ENCODE data around the gene LRRC52. TPM values are rescaled to one million over a fixed set of nuclear protein-coding genes. Genes with fewer than 3 reads are reported as not detected.
A peak's percentile ranks its signal among the peaks of the same experiment; 100 is the strongest.
"Not testable (repeated sequence)": the region's sequence is repeated elsewhere in the genome, so short reads cannot be mapped to it uniquely, and the experiment has no call there.

LRRC52 gene
- total RNA-seq, 1 experiment from 2014 or later, result not detected

- peak overlapping the region; percentile 67 for H3K4me3 ChIP-seq (ENCODE audit: low read length)
- H3K27me3 ChIP-seq (ENCODE audit: low read length), result no peaks in the 10 kb centered on the region
- no peaks in the 10 kb centered on the region for H3K36me3 ChIP-seq (ENCODE audit: insufficient read depth, low read length)
- no peaks in the 10 kb centered on the region for H3K79me2 ChIP-seq (ENCODE audit: low read length)
- peaks cover 31% of the 10 kb centered on the region for H3K4me1 ChIP-seq (ENCODE audit: low read length)
- DNase-seq, result no peak
- H3K27ac ChIP-seq (ENCODE audit: low read length), result no peak overlapping the region
- H3K9me2 ChIP-seq (replicated peaks; ENCODE audit: insufficient read depth, low read length), result no peaks in the 10 kb centered on the region
- H3K9me3 ChIP-seq (ENCODE audit: low read length), result no peaks in the 10 kb centered on the region
- H4K20me1 ChIP-seq (ENCODE audit: insufficient read depth, low read depth, low read length), result no peaks in the 10 kb centered on the region
- peak overlapping the region; percentile 69 for H3K9ac ChIP-seq (ENCODE audit: low read length)
- H3K4me2 ChIP-seq (ENCODE audit: low read depth, low read length, poor library complexity, severe bottlenecking), result peak overlapping the region; percentile 89
- H2AFZ ChIP-seq (ENCODE audit: low read length), result peak overlapping the region; percentile 100
Observed at GRCh38 chr1:165598676-165599059, 54.9 kb downstream of the LRRC52 start.

DNA sequence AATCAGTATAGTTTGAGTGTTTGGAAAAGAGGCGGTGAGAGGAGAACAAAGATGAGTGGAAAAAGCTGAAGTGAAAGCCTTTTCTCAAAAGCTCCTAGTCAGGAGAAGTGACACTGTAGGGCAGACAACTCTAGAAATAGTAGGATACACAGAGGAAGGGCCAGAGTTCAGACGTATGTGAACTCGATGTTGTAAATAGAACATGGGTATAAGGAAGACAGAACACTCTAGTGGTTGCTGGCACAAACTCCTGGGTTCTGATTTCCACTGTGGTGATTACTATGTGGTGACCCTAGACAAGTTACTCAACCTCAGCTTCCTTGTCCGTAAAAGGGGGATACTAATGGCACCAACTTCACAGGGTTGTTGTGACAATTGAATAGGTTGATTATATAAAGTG is 57.0 kb downstream of the LRRC52 start:
- no peaks in the 10 kb centered on the region for H3K79me2 ChIP-seq (ENCODE audit: low read length)
- no peaks in the 10 kb centered on the region for H3K36me3 ChIP-seq (ENCODE audit: insufficient read depth, low read length)
- no peaks in the 10 kb centered on the region for H4K20me1 ChIP-seq (ENCODE audit: insufficient read depth, low read depth, low read length)
- H3K9ac ChIP-seq (ENCODE audit: low read length), result no peak overlapping the region
- DNase-seq, result no peak
- H3K4me2 ChIP-seq (ENCODE audit: low read depth, low read length, poor library complexity, severe bottlenecking), result no peak overlapping the region
- no peaks in the 10 kb centered on the region for H3K9me3 ChIP-seq (ENCODE audit: low read length)
- no peak overlapping the region for H2AFZ ChIP-seq (ENCODE audit: low read length)
- no peaks in the 10 kb centered on the region for H3K27me3 ChIP-seq (ENCODE audit: low read length)
- no peaks in the 10 kb centered on the region for H3K9me2 ChIP-seq (replicated peaks; ENCODE audit: insufficient read depth, low read length)
- H3K27ac ChIP-seq (ENCODE audit: low read length), result no peak overlapping the region
- H3K4me3 ChIP-seq (ENCODE audit: low read length), result no peak overlapping the region
- peaks cover 28% of the 10 kb centered on the region for H3K4me1 ChIP-seq (ENCODE audit: low read length)

GRCh38 chr1:165603810-165604209 is 60.0 kb downstream of the LRRC52 start:
- no peak overlapping the region for H3K4me2 ChIP-seq (ENCODE audit: low read depth, low read length, poor library complexity, severe bottlenecking)
- no peak for DNase-seq
- H3K9ac ChIP-seq (ENCODE audit: low read length), result no peak overlapping the region
- H3K27me3 ChIP-seq (ENCODE audit: low read length), result no peaks in the 10 kb centered on the region
- H3K4me1 ChIP-seq (ENCODE audit: low read length), result peaks cover 13% of the 10 kb centered on the region
- no peaks in the 10 kb centered on the region for H3K79me2 ChIP-seq (ENCODE audit: low read length)
- no peaks in the 10 kb centered on the region for H3K9me2 ChIP-seq (replicated peaks; ENCODE audit: insufficient read depth, low read length)
- no peaks in the 10 kb centered on the region for H4K20me1 ChIP-seq (ENCODE audit: insufficient read depth, low read depth, low read length)
- no peaks in the 10 kb centered on the region for H3K36me3 ChIP-seq (ENCODE audit: insufficient read depth, low read length)
- no peak overlapping the region for H2AFZ ChIP-seq (ENCODE audit: low read length)
- no peak overlapping the region for H3K27ac ChIP-seq (ENCODE audit: low read length)
- H3K9me3 ChIP-seq (ENCODE audit: low read length), result no peaks in the 10 kb centered on the region
- no peak overlapping the region for H3K4me3 ChIP-seq (ENCODE audit: low read length)

DNA sequence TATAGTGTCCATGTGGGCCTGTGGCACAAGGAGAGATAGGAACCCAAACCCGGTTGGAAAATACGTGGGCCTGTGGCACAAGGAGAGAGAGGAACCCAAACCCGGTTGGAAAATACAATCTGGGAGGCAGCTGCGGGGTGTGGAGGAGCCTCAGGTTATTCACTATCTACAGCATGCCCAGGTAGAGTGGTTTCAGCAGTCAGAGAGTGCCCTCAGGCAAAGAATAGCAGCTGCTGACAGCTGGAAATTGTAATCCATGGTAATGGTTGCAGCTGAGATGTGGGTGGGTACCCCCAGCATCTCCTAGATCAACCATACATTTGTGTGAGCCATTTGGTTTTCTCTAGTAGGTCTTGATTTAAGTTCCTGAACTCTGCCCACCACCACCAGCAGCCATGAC is 61.4 kb downstream of the LRRC52 start:
- Histone ChIP-seq H3K79me2 (ENCODE audit: low read length) (no peaks in the 10 kb centered on the region), H3K27ac (ENCODE audit: low read length) (no peak overlapping the region), H3K4me1 (ENCODE audit: low read length) (peaks cover 13% of the 10 kb centered on the region), H3K9me2 (replicated peaks; ENCODE audit: insufficient read depth, low read length) (no peaks in the 10 kb centered on the region), H4K20me1 (ENCODE audit: insufficient read depth, low read depth, low read length) (no peaks in the 10 kb centered on the region), H3K4me3 (ENCODE audit: low read length) (no peak overlapping the region), H2AFZ (ENCODE audit: low read length) (no peak overlapping the region), H3K27me3 (ENCODE audit: low read length) (no peaks in the 10 kb centered on the region), H3K9me3 (ENCODE audit: low read length) (no peaks in the 10 kb centered on the region), H3K4me2 (ENCODE audit: low read depth, low read length, poor library complexity, severe bottlenecking) (no peak overlapping the region), H3K9ac (ENCODE audit: low read length) (no peak overlapping the region), H3K36me3 (ENCODE audit: insufficient read depth, low read length) (no peaks in the 10 kb centered on the region)
- no peak for DNase-seq

DNA sequence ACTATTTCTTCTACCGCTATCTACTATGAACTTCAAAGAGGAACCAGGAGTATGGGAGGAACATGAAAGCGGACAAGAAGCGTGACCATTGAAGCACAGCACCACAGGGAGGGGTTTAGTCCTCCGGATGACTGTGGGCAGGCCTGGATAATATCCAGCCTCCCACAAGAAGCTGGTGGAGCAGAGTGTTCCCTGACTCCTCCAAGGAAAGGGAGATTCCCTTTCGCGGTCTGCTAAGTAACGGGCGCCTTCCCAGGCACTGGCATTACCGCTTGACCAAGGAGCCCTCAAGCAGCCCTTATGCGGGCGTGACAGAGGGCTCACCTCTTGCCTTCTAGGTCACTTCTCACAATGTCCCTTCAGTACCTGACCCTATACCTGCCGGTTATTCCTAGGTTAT is 62.9 kb downstream of the LRRC52 start:
- not testable (repeated sequence) for H4K20me1 ChIP-seq (ENCODE audit: insufficient read depth, low read depth, low read length); H3K27me3 ChIP-seq (ENCODE audit: low read length); H3K4me2 ChIP-seq (ENCODE audit: low read depth, low read length, poor library complexity, severe bottlenecking); H3K79me2 ChIP-seq (ENCODE audit: low read length); H3K36me3 ChIP-seq (ENCODE audit: insufficient read depth, low read length); H3K4me1 ChIP-seq (ENCODE audit: low read length); H3K9me3 ChIP-seq (ENCODE audit: low read length); H2AFZ ChIP-seq (ENCODE audit: low read length); H3K9ac ChIP-seq (ENCODE audit: low read length); DNase-seq; H3K27ac ChIP-seq (ENCODE audit: low read length); H3K4me3 ChIP-seq (ENCODE audit: low read length); H3K9me2 ChIP-seq (replicated peaks; ENCODE audit: insufficient read depth, low read length)

GRCh38 chr1:165610866-165611265 is 67.1 kb downstream of the LRRC52 start:
- DNase-seq, result no peak
- Histone ChIP-seq H3K27me3 (ENCODE audit: low read length) (no peaks in the 10 kb centered on the region), H3K4me2 (ENCODE audit: low read depth, low read length, poor library complexity, severe bottlenecking) (no peak overlapping the region), H2AFZ (ENCODE audit: low read length) (no peak overlapping the region), H4K20me1 (ENCODE audit: insufficient read depth, low read depth, low read length) (no peaks in the 10 kb centered on the region), H3K4me1 (ENCODE audit: low read length) (no peaks in the 10 kb centered on the region), H3K36me3 (ENCODE audit: insufficient read depth, low read length) (no peaks in the 10 kb centered on the region), H3K79me2 (ENCODE audit: low read length) (no peaks in the 10 kb centered on the region), H3K9ac (ENCODE audit: low read length) (no peak overlapping the region), H3K9me2 (replicated peaks; ENCODE audit: insufficient read depth, low read length) (no peaks in the 10 kb centered on the region), H3K27ac (ENCODE audit: low read length) (no peak overlapping the region), H3K4me3 (ENCODE audit: low read length) (no peak overlapping the region), H3K9me3 (ENCODE audit: low read length) (no peaks in the 10 kb centered on the region; the same call in 1 of the 2 replicates)

DNA sequence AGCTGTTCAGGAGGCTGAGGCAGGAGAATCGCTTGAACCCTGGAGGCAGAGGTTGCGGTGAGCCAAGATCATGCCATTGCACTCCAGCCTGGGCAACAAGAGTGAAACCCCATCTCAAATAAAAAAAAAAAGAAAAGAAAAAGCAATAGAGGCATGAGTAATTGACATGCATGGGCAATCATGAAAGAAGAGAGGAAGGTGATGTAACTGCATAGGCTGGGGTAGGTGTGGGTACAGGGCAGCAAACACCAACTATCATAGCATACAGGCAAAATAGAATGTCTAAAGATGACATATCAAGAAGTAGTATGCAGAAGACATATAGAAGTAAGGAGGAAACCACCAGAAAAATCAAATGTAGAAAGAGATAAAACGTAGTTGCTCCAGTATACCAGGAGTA is 68.3 kb downstream of the LRRC52 start:
- H4K20me1 ChIP-seq (ENCODE audit: insufficient read depth, low read depth, low read length), result no peaks in the 10 kb centered on the region
- H3K36me3 ChIP-seq (ENCODE audit: insufficient read depth, low read length), result no peaks in the 10 kb centered on the region
- H3K9ac ChIP-seq (ENCODE audit: low read length), result no peak overlapping the region
- H3K4me2 ChIP-seq (ENCODE audit: low read depth, low read length, poor library complexity, severe bottlenecking), result no peak overlapping the region
- DNase-seq, result no peak
- no peaks in the 10 kb centered on the region for H3K4me1 ChIP-seq (ENCODE audit: low read length)
- H3K9me3 ChIP-seq (ENCODE audit: low read length), result no peaks in the 10 kb centered on the region; the same call in 1 of the 2 replicates
- H3K79me2 ChIP-seq (ENCODE audit: low read length), result no peaks in the 10 kb centered on the region
- H2AFZ ChIP-seq (ENCODE audit: low read length), result no peak overlapping the region
- H3K27me3 ChIP-seq (ENCODE audit: low read length), result no peaks in the 10 kb centered on the region
- no peaks in the 10 kb centered on the region for H3K9me2 ChIP-seq (replicated peaks; ENCODE audit: insufficient read depth, low read length)
- H3K27ac ChIP-seq (ENCODE audit: low read length), result no peak overlapping the region
- H3K4me3 ChIP-seq (ENCODE audit: low read length), result no peak overlapping the region

Other genes starting within 250 kb of the LRRC52 start
- gene LMX1A, start 187.3 kb upstream of the LRRC52 start, total RNA-seq (2014; rRNA removed; shearing (Covaris generic); ENCODE audit: low replicate concordance), result not detected in 2 replicates
- gene RXRG, start 98.9 kb upstream of the LRRC52 start, total RNA-seq (2014; rRNA removed; shearing (Covaris generic); ENCODE audit: low replicate concordance), result not detected in 2 replicates
- gene MGST3, start 87.2 kb downstream of the LRRC52 start, total RNA-seq (2014; rRNA removed; shearing (Covaris generic); ENCODE audit: low replicate concordance), result 40.7 and 44.8 TPM in 2 replicates
- gene ALDH9A1, start 154.6 kb downstream of the LRRC52 start, total RNA-seq (2014; rRNA removed; shearing (Covaris generic); ENCODE audit: low replicate concordance), result 45.1 and 51.7 TPM in 2 replicates
- 40.2 and 103 TPM in 2 replicates for gene TMCO1, start 224.9 kb downstream of the LRRC52 start, total RNA-seq (2014; rRNA removed; shearing (Covaris generic); ENCODE audit: low replicate concordance)

All from Karpas-422 (cell line).